SU-DHL-6 (cell line): ENCODE data around the gene ARV1.

ENCODE experiments used
- H2AFZ ChIP-seq: fragments of 200-600 bp; sonication (generic); 2 replicates; pipeline ENCODE4 v1.6.1; 2014; ENCODE audit warnings: low read depth, mild to moderate bottlenecking, moderate library complexity, mixed read lengths, antibody characterized with exemption, low read length; ENCODE audit not compliant: severe bottlenecking
- H3F3A ChIP-seq: fragments of 200-600 bp; shearing (Covaris generic); 2 replicates; pipeline ENCODE4 v1.6.0; 2016; ENCODE audit warnings: antibody characterized with exemption, mild to moderate bottlenecking; ENCODE audit not compliant: insufficient read depth
- H3K27ac ChIP-seq: fragments of 200-600 bp; sonication (generic); 2 replicates; pipeline ENCODE4 v1.5.1; 2016; ENCODE audit warnings: low read depth, mild to moderate bottlenecking, low read length, moderate library complexity, mixed read lengths
- H3K27me3 ChIP-seq: fragments of 200-600 bp; sonication (generic), shearing (Covaris generic); 2 replicates; pipeline ENCODE4 v1.6.0; 2014; ENCODE audit warnings: mild to moderate bottlenecking, low read length
- H3K36me3 ChIP-seq: fragments of 200-600 bp; sonication (generic); 2 replicates; pipeline ENCODE4 v1.6.1; 2014; ENCODE audit warnings: mild to moderate bottlenecking, low read length, mixed read lengths
- H3K4me2 ChIP-seq: fragments of 300-600, 200-600 bp; shearing (Covaris generic), sonication (generic); 2 replicates; pipeline ENCODE4 v1.6.0; 2014; ENCODE audit warnings: low read length, low read depth, mild to moderate bottlenecking; ENCODE audit not compliant: poor library complexity, severe bottlenecking
- H3K4me3 ChIP-seq: fragments of 200-600 bp; sonication (generic); 2 replicates; pipeline ENCODE4 v1.5.1; 2014; ENCODE audit warnings: antibody characterized with exemption, low read length, mild to moderate bottlenecking, mixed read lengths; ENCODE audit not compliant: insufficient read depth, poor library complexity, severe bottlenecking
- H3K79me2 ChIP-seq: fragments of 200-600 bp; sonication (generic); 2 replicates; pipeline ENCODE4 v1.6.1; 2014; ENCODE audit warnings: mild to moderate bottlenecking, low read length, moderate library complexity; ENCODE audit not compliant: insufficient read depth
- H3K9ac ChIP-seq: fragments of 200-600 bp; sonication (generic); 2 replicates; pipeline ENCODE4 v1.7.0; 2014; ENCODE audit warnings: mild to moderate bottlenecking, low read length
- H3K9me2 ChIP-seq: fragments of 200-600 bp; sonication (generic); replicated peaks from 2 replicates; pipeline ENCODE4 v1.6.1; 2014; ENCODE audit warnings: low read length; ENCODE audit not compliant: insufficient read depth
- H3K9me3 ChIP-seq: fragments of 200-600 bp; sonication (generic); 2 replicates; pipeline ENCODE4 v1.6.1; 2014; ENCODE audit warnings: low read length, mixed read lengths; ENCODE audit not compliant: insufficient read depth
- H4K20me1 ChIP-seq: fragments of 200-600 bp; sonication (generic); 2 replicates; pipeline ENCODE4 v1.6.1; 2014; ENCODE audit warnings: low read depth, mild to moderate bottlenecking, antibody characterized with exemption, low read length, moderate library complexity, mixed read lengths
- CTCF ChIP-seq: fragments of 200-600 bp; sonication (generic); IDR thresholded peaks from one replicate; pipeline ENCODE4 v1.5.1; 2017; ENCODE audit warnings: antibody characterized with exemption, mild to moderate bottlenecking, low read length, moderate library complexity; ENCODE audit not compliant: insufficient read depth, poor library complexity, severe bottlenecking
- EZH2phosphoT487 ChIP-seq: fragments of 200-600 bp; sonication (generic), shearing (Covaris generic); conservative IDR thresholded peaks from 2 replicates; pipeline ENCODE4 v1.6.1; 2018; ENCODE audit warnings: mild to moderate bottlenecking, antibody characterized with exemption, low read length, moderate library complexity, mixed read lengths

The ARV1 gene

GRCh38 chr1:231035799-231036198 is 56.9 kb downstream of the ARV1 start:
- no peaks in the 10 kb centered on the region for H3F3A ChIP-seq
- H2AFZ ChIP-seq = no peak overlapping the region
- H3K9me2 ChIP-seq = no peaks in the 10 kb centered on the region
- no peak overlapping the region for H3K9ac ChIP-seq
- peaks cover 12% of the 10 kb centered on the region for H4K20me1 ChIP-seq
- H3K27me3 ChIP-seq = no peaks in the 10 kb centered on the region
- no peaks in the 10 kb centered on the region for H3K36me3 ChIP-seq
- no peak overlapping the region for H3K4me3 ChIP-seq
- H3K4me2 ChIP-seq = no peak overlapping the region
- no peak overlapping the region for H3K27ac ChIP-seq
- H3K79me2 ChIP-seq = no peaks in the 10 kb centered on the region
- H3K9me3 ChIP-seq = no peaks in the 10 kb centered on the region
- TF ChIP-seq CTCF = no peak
- TF ChIP-seq EZH2phosphoT487 = no peak

DNA sequence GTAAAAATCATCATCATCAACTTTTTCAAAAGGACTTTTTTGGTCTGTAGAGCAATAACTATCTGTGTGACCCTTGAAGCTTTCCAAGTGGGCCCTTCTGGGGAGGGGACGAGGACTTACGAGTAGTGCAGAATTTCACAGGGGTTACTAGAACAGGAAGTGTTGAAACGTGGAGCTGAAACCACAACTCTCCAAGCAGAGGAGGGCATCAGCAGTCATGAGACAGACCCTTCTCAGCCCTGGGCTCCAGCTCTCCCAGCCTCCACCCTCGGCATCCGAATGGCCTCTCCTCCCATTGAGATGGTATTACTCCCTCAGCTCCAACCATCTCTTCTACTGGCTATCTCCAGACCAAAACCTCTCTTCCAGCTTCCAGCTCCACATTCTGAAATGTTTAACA is 57.5 kb downstream of the ARV1 start:
- Histone ChIP-seq H3K4me2 (no peak overlapping the region), H3K36me3 (no peaks in the 10 kb centered on the region), H3K9ac (no peak overlapping the region), H3K27ac (no peak overlapping the region), H3K79me2 (no peaks in the 10 kb centered on the region), H4K20me1 (peaks cover 12% of the 10 kb centered on the region), H3K4me3 (no peak overlapping the region), H3K9me3 (no peaks in the 10 kb centered on the region), H2AFZ (no peak overlapping the region), H3K27me3 (no peaks in the 10 kb centered on the region), H3K9me2 (no peaks in the 10 kb centered on the region), H3F3A (no peaks in the 10 kb centered on the region)
- TF ChIP-seq EZH2phosphoT487 (no peak), CTCF (no peak)

DNA sequence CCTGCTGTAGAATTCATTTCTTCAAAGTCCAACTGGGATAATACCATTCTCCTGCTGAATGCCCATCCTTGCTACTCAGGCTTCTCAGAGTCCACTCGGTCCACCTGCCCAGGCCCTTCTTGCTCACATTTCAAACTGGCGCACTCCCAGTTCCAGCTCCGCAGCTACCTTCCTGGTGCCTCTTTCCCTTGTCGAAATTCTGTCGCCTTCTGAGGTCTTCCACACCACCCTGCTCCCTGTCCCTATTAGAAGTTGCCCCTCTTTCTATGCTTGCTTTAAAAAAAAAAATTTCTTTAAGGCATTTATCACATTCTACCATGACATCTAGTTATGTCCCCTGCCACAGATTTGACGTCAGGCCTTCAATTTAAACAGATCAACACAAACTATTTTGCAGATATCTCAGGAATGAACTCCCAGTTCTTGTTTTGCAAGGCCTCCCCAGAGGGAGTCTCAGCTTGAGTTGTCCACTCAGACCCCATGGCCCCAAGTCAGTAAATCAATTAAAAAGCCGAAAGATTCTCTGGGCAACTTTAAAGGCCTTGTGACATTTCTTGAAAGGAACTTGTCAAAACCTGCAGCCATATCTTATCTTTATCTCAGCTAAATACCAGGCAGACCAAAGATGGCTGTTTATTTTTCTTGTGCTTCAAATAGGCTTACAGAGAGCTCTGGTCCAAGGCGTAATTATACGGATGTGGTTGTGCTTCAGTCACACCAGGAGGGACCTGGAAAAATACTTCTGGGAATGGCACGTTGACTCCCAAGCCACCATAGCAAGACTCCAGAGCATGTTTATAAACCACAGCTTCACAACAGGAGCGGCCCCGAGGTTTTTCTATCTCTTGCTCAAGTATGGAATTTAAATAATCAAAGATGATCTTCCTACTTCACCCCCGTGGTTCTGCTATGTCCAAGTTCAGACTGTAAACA is 59.0 kb downstream of the ARV1 start:
- Histone ChIP-seq H3K36me3 (no peaks in the 10 kb centered on the region), H3K9me3 (no peaks in the 10 kb centered on the region), H3K4me3 (no peak overlapping the region), H3F3A (no peaks in the 10 kb centered on the region), H3K27me3 (no peaks in the 10 kb centered on the region), H3K9me2 (no peaks in the 10 kb centered on the region), H3K79me2 (no peaks in the 10 kb centered on the region), H3K9ac (no peak overlapping the region), H2AFZ (no peak overlapping the region), H3K4me2 (no peak overlapping the region), H4K20me1 (peaks cover 12% of the 10 kb centered on the region), H3K27ac (no peak overlapping the region)
- TF ChIP-seq CTCF (no peak), EZH2phosphoT487 (no peak)
